Activated naive CD4-positive, alpha-beta T cell treated with anti-CD3 and anti-CD28 coated beads for 36 hours (primary cell): ENCODE results near the gene UBALD2. TPM values are rescaled to one million over a fixed set of nuclear protein-coding genes. Genes with fewer than 3 reads are reported as not detected.

ENCODE experiments used
- CTCF ChIA-PET: fragments of 350-600 bp; sonication (Branson Sonifier 250); formaldehyde crosslinking; loops from one replicate; lab custom pipeline; 2021; ENCODE audit warnings: antibody characterized with exemption; lab: Charles Lee
- DNase-seq: peaks from one replicate; pipeline ENCODE4 v3.0.0-alpha.2; 2020
- H3K27ac Mint-ChIP-seq: one replicate; pipeline ENCODE4 v1.8.0; 2021; ENCODE audit warnings: mild to moderate bottlenecking, mixed read lengths
- H3K27me3 Mint-ChIP-seq: one replicate; pipeline ENCODE4 v1.8.0; 2021; ENCODE audit warnings: low read depth, mixed read lengths
- H3K36me3 Mint-ChIP-seq: one replicate; pipeline ENCODE4 v1.8.0; 2021; ENCODE audit warnings: low read depth, mixed read lengths
- H3K4me1 Mint-ChIP-seq: one replicate; pipeline ENCODE4 v1.8.0; 2021; ENCODE audit warnings: low read depth, mixed read lengths
- H3K4me3 Mint-ChIP-seq: one replicate; pipeline ENCODE4 v1.8.0; 2021; ENCODE audit warnings: mild to moderate bottlenecking, moderate library complexity, mixed read lengths
- H3K9me3 Mint-ChIP-seq: one replicate; pipeline ENCODE4 v1.8.0; 2021; ENCODE audit warnings: mixed read lengths
- intact Hi-C: fragments of 100-400 bp; cut with micrococcal nuclease; formaldehyde crosslinking; loops from one replicate; pipeline ENCODE4 v1.15.1; 2023
- total RNA-seq, 2 experiments: library from RNA; stranded (reverse); gene quantifications; one replicate each; pipeline ENCODE4 v1.2.3, GENCODE V29; 2021

Gene UBALD2
- total RNA-seq, 2 experiments from 2014 or later, result 467 to 472 TPM

GRCh38 chr17:76268015-76268749 lies 3.0 kb downstream of the UBALD2 start:
- peaks cover 54% of the 10 kb centered on the region for H3K36me3 Mint-ChIP-seq
- peak overlapping the region; percentile 88 for H3K4me3 Mint-ChIP-seq
- peak; percentile 93 for DNase-seq

GRCh38 chr17:76268991-76269981 lies 4.1 kb downstream of the UBALD2 start:
- intact Hi-C loops, result loop anchor here (1.0 to 10.0 kb wide), 5 partner anchors 78 to 1234 kb away; partner anchors contain the start of genes MFSD11 and SRSF2
- H3K4me3 Mint-ChIP-seq, result peak overlapping the region; percentile 88
- peaks cover 51% of the 10 kb centered on the region for H3K4me1 Mint-ChIP-seq
- no peaks in the 10 kb centered on the region for H3K27me3 Mint-ChIP-seq
- peak overlapping the region; percentile 100 for H3K27ac Mint-ChIP-seq
- no peaks in the 10 kb centered on the region for H3K9me3 Mint-ChIP-seq
- DNase-seq, result peak; percentile 41
- CTCF ChIA-PET, result interaction anchor here (0.5 to 3.5 kb wide), 8 partner anchors 10 to 90 kb away, joined by 3 to 18 read pairs (median 4); no protein-coding TSS in a partner anchor
- H3K36me3 Mint-ChIP-seq, result peaks cover 54% of the 10 kb centered on the region

More at GRCh38 chr17:76268015-76268749, 3.0 kb downstream of the UBALD2 start:
- intact Hi-C loops, result loop anchor here (1.0 to 10.0 kb wide), 5 partner anchors 77 to 1233 kb away; partner anchors contain the start of genes MFSD11 and SRSF2
- Mint-ChIP-seq H3K27me3 (no peaks in the 10 kb centered on the region), H3K27ac (peak overlapping the region; percentile 100), H3K4me1 (peaks cover 51% of the 10 kb centered on the region), H3K9me3 (no peaks in the 10 kb centered on the region)
- CTCF ChIA-PET, result interaction anchor here (0.5 to 3.5 kb wide), 11 partner anchors 11 to 147 kb away, joined by 3 to 18 read pairs (median 4); no protein-coding TSS in a partner anchor

GRCh38 chr17:76270127-76270592 lies 5.0 kb downstream of the UBALD2 start:
- intact Hi-C loops, result no loop called here
- CTCF ChIA-PET, result interaction anchor here (0.8 to 3.5 kb wide), 4 partner anchors 10 to 89 kb away, joined by 3 to 18 read pairs (median 10); no protein-coding TSS in a partner anchor
- DNase-seq, result peak; percentile 45
- no peaks in the 10 kb centered on the region for H3K27me3 Mint-ChIP-seq
- peaks cover 54% of the 10 kb centered on the region for H3K36me3 Mint-ChIP-seq
- peaks cover 54% of the 10 kb centered on the region for H3K4me1 Mint-ChIP-seq
- peak overlapping the region; percentile 100 for H3K27ac Mint-ChIP-seq
- no peaks in the 10 kb centered on the region for H3K9me3 Mint-ChIP-seq
- peak overlapping the region; percentile 88 for H3K4me3 Mint-ChIP-seq

GRCh38 chr17:76270770-76271668 lies 5.9 kb downstream of the UBALD2 start:
- DNase-seq, result peak; percentile 67
- Mint-ChIP-seq H3K27me3 (no peaks in the 10 kb centered on the region), H3K9me3 (no peaks in the 10 kb centered on the region), H3K4me1 (peaks cover 61% of the 10 kb centered on the region), H3K4me3 (peak overlapping the region; percentile 79), H3K36me3 (peaks cover 52% of the 10 kb centered on the region), H3K27ac (peak overlapping the region; percentile 91)
- intact Hi-C loops, result no loop called here
- CTCF ChIA-PET, result interaction anchor here (0.8 to 3.5 kb wide), 8 partner anchors 9 to 152 kb away, joined by 3 to 18 read pairs (median 3); no protein-coding TSS in a partner anchor

GRCh38 chr17:76271669-76272540 lies 6.8 kb downstream of the UBALD2 start:
- DNase-seq, result peak; percentile 97
- H3K27ac Mint-ChIP-seq, result peak overlapping the region; percentile 91
- peak overlapping the region; percentile 79 for H3K4me3 Mint-ChIP-seq
- intact Hi-C loops, result loop anchor here (1.0 to 2.0 kb wide), 6 partner anchors 8 to 201 kb away; partner anchors contain the start of gene FOXJ1
- peaks cover 67% of the 10 kb centered on the region for H3K4me1 Mint-ChIP-seq
- no peaks in the 10 kb centered on the region for H3K9me3 Mint-ChIP-seq
- peaks cover 44% of the 10 kb centered on the region for H3K36me3 Mint-ChIP-seq
- H3K27me3 Mint-ChIP-seq, result no peaks in the 10 kb centered on the region
- CTCF ChIA-PET, result interaction anchor here (0.6 to 3.5 kb wide), 12 partner anchors 8 to 152 kb away, joined by 3 to 18 read pairs (median 3); no protein-coding TSS in a partner anchor

- DNase-seq, result peak; percentile 91
- Mint-ChIP-seq H3K36me3 (peaks cover 36% of the 10 kb centered on the region), H3K9me3 (no peaks in the 10 kb centered on the region), H3K4me1 (peaks cover 73% of the 10 kb centered on the region), H3K4me3 (peak overlapping the region; percentile 79), H3K27ac (peak overlapping the region; percentile 91), H3K27me3 (no peaks in the 10 kb centered on the region)
- CTCF ChIA-PET, result interaction anchor here (0.6 to 1.8 kb wide), 12 partner anchors 9 to 151 kb away, joined by 3 to 5 read pairs (median 3); no protein-coding TSS in a partner anchor
- intact Hi-C loops, result loop anchor here (1.0 to 2.0 kb wide), 6 partner anchors 8 to 202 kb away; partner anchors contain the start of gene FOXJ1
These were observed 7.6 kb downstream of the UBALD2 start for GRCh38 chr17:76272541-76273444.

- H3K9me3 Mint-ChIP-seq, result no peaks in the 10 kb centered on the region
- H3K4me1 Mint-ChIP-seq, result peaks cover 74% of the 10 kb centered on the region
- H3K27ac Mint-ChIP-seq, result peak overlapping the region; percentile 91
- intact Hi-C loops, result loop anchor here (2.0 kb wide), 2 partner anchors 133 to 203 kb away; partner anchors contain the start of gene FOXJ1
- peak; percentile 36 for DNase-seq
- H3K4me3 Mint-ChIP-seq, result peak overlapping the region; percentile 79
- peaks cover 28% of the 10 kb centered on the region for H3K36me3 Mint-ChIP-seq
- CTCF ChIA-PET, result interaction anchor here (0.8 to 1.9 kb wide), 10 partner anchors 10 to 265 kb away, joined by 3 to 7 read pairs (median 3); no protein-coding TSS in a partner anchor
- H3K27me3 Mint-ChIP-seq, result no peaks in the 10 kb centered on the region
These were observed 8.4 kb downstream of the UBALD2 start for GRCh38 chr17:76273445-76274111.

GRCh38 chr17:76274112-76274956 lies 9.2 kb downstream of the UBALD2 start:
- CTCF ChIA-PET, result interaction anchor here (0.5 to 2.1 kb wide), 14 partner anchors 10 to 266 kb away, joined by 3 to 7 read pairs (median 3); no protein-coding TSS in a partner anchor
- H3K4me3 Mint-ChIP-seq, result no peak overlapping the region
- H3K36me3 Mint-ChIP-seq, result peaks cover 20% of the 10 kb centered on the region
- intact Hi-C loops, result no loop called here
- peaks cover 69% of the 10 kb centered on the region for H3K4me1 Mint-ChIP-seq
- no peaks in the 10 kb centered on the region for H3K27me3 Mint-ChIP-seq
- no peaks in the 10 kb centered on the region for H3K9me3 Mint-ChIP-seq
- DNase-seq, result no peak
- peak overlapping the region; percentile 91 for H3K27ac Mint-ChIP-seq
